ENCODE results near the gene TRAPPC14. TPM values are rescaled to one million over a fixed set of nuclear protein-coding genes. Genes with fewer than 3 reads are reported as not detected.
A peak's percentile ranks its signal among the peaks of the same experiment; 100 is the strongest.

TRAPPC14 gene
- total RNA-seq, 4 donors from 2014 or later: 57.6 to 123 (median 69.8) TPM

DNA sequence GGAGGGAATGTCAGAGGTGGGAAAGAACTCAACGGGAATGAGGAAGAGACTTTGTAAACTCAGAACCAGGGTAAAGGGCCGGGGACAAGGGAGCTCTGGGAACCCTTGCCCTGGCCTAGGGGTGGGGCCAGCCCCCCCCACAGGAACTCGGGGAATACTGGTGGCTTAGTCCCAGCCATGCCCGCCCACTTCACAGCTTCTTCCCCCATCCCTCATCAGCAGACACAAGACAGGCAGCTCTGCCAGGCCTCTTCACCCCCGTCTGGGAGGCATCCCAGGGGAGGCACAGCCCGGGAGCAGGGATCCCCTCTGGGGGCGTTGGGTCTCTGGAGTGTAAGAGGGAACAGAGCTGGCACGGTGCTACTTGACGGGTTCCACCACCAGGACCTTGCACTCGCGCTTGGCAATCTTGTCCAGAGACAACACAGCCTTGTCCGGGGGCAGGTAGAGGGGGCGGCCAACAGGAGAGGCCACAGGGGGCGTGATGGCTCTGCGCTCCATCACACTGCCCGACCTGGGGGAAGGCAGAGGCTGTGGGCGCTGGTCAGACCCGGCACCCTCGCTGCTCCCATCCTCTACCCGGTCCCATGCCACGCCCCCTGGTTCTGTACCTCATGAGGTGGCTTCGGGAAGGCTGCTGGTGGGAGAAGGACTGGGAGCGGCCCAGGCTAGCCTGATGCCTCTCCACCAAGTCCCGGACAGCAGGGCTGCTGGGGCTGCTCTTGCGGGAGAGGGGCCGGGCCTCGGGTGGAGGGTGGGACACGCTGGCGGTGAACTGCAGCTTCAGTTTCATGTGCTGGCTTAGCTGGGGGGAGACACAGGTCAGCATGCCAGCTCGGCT, 3.7 kb downstream of the TRAPPC14 start:
- TF ChIP-seq POLR2A (IDR thresholded peaks at IDR 0.05): no peak
- TF ChIP-seq, protein P1, sequence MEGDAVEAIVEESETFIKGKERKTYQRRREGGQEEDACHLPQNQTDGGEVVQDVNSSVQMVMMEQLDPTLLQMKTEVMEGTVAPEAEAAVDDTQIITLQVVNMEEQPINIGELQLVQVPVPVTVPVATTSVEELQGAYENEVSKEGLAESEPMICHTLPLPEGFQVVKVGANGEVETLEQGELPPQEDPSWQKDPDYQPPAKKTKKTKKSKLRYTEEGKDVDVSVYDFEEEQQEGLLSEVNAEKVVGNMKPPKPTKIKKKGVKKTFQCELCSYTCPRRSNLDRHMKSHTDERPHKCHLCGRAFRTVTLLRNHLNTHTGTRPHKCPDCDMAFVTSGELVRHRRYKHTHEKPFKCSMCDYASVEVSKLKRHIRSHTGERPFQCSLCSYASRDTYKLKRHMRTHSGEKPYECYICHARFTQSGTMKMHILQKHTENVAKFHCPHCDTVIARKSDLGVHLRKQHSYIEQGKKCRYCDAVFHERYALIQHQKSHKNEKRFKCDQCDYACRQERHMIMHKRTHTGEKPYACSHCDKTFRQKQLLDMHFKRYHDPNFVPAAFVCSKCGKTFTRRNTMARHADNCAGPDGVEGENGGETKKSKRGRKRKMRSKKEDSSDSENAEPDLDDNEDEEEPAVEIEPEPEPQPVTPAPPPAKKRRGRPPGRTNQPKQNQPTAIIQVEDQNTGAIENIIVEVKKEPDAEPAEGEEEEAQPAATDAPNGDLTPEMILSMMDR (IDR thresholded peaks at IDR 0.05): no peak
- peak overlapping the region in 3 of 4 donors; percentile 68 to 95 (median 81) for H3K27ac ChIP-seq
- H3K4me1 ChIP-seq: peaks cover 0 to 71% (median 11%) of the 10 kb centered on the region in 4 donors

DNA sequence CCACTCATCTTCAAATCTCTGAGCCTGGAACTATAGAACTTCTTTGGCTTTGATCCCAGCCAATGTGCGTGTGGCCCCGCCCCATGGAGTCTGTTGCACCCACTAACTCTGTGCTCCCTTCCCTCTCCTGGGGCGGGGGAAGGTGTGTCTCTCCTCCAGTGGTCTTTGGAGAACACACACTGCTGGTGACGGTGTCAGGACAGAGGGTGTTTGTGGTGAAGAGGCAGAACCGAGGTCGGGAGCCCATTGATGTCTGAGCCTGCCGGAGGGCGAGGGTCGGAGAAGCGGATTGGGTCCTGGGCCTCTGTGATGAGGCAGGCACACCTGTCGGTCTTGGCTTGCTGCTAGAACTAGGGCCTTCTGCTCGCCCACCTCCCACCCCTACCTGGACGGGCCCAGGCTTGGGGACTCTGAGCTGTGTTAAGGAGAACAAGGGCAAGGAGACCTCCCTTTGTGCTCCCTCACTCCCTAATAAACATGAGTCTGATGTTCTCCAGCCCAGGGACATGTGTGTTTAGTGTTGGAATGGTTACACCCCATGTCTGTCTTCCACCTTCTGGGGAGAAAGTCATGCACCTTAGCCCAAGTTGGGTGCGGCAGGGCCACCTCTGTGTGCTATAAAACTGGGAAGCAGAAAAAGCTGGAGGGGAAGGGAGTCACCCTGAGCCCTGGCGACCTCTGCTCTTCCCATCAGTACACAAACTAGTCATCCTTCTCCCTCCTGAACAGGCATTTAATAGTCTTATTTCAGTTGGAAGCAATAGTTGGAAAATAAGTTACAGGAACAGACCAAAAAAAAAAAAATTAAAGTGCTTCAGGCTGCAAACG, 4.6 kb downstream of the TRAPPC14 start:
- Histone ChIP-seq H3K4me1 (peaks cover 0 to 70% (median 13%) of the 10 kb centered on the region in 4 donors), H3K27ac (peak overlapping the region in 3 of 4 donors; percentile 68 to 95 (median 81)), H3K9me3 (no peaks in the 10 kb centered on the region), H3K4me3 (no peak overlapping the region), H3K36me3 (peaks cover 0 to 41% (median 0%) of the 10 kb centered on the region in 3 donors), H3K27me3 (no peaks in the 10 kb centered on the region)
- TF ChIP-seq, protein P1 (IDR thresholded peaks at IDR 0.05): no peak
- TF ChIP-seq POLR2A (IDR thresholded peaks at IDR 0.05): peak in 1 of 2 donors; percentile 5
- DNase-seq: peak in 2 of 3 donors; percentile 69 to 70

More for the DNA sequence above, 3.7 kb downstream of the TRAPPC14 start:
- Histone ChIP-seq H3K9me3 (no peaks in the 10 kb centered on the region), H3K36me3 (peaks cover 0 to 41% (median 0%) of the 10 kb centered on the region in 3 donors), H3K27me3 (no peaks in the 10 kb centered on the region), H3K4me3 (no peak overlapping the region)
- DNase-seq: peak in 2 of 3 donors; percentile 77 to 81

DNA sequence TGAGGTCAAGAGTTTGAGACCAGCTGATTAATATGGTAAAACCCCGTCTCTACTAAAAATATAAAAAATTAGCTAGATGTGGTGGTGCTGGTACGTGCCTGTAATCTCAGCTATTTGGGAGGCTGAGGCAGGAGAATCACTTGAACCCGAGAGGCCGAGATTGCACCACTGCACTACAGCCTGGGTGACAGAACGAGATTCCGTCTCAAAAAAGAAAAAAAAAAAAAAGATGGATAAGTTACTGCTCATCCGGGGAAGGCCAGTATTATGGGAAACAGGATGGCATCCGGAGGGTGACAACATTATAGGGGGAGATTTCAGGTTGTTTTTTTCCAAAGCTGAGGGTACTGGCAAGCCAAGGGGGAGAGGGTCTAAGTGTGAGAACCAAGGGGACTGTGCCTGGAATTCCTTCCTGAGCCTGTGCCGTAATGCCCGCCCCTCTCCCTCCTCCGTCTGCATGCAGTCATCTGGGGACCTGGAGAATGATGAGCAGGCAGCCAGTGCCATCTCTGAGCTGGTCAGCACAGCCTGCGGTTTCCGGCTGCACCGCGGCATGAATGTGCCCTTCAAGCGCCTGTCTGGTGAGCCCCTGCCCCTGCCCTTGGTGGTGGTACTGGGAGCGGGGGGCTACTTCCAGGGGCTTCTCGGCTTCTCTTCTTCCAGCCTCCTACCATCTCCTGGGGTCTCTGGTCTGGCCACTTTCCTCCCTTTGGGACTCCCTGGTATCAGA, 5.4 kb downstream of the TRAPPC14 start:
- Histone ChIP-seq H3K27me3 (no peaks in the 10 kb centered on the region), H3K36me3 (peaks cover 0 to 41% (median 0%) of the 10 kb centered on the region in 3 donors), H3K27ac (peak overlapping the region in 3 of 4 donors; percentile 46 to 95 (median 81)), H3K4me1 (peaks cover 0 to 68% (median 13%) of the 10 kb centered on the region in 4 donors), H3K4me3 (no peak overlapping the region), H3K9me3 (no peaks in the 10 kb centered on the region)
- DNase-seq: peak in 1 of 3 donors; percentile 47
- TF ChIP-seq, protein P1 (IDR thresholded peaks at IDR 0.05): no peak
- TF ChIP-seq POLR2A (IDR thresholded peaks at IDR 0.05): no peak

GRCh38 chr7:100152404-100152803, 6.1 kb downstream of the TRAPPC14 start:
- no peak for DNase-seq
- no peaks in the 10 kb centered on the region for H3K27me3 ChIP-seq
- H3K27ac ChIP-seq: peak overlapping the region in 1 of 4 donors; percentile 46
- H3K4me3 ChIP-seq: no peak overlapping the region
- H3K9me3 ChIP-seq: no peaks in the 10 kb centered on the region
- TF ChIP-seq POLR2A (IDR thresholded peaks at IDR 0.05): no peak
- TF ChIP-seq, protein P1 (IDR thresholded peaks at IDR 0.05): no peak
- H3K36me3 ChIP-seq: peaks cover 0 to 41% (median 0%) of the 10 kb centered on the region in 3 donors
- peaks cover 0 to 61% (median 7%) of the 10 kb centered on the region in 4 donors for H3K4me1 ChIP-seq
